Naive thymus-derived CD8-positive, alpha-beta T cell (primary cell): ENCODE results near the gene MACROD2. TPM values are rescaled to one million over a fixed set of nuclear protein-coding genes. Genes with fewer than 3 reads are reported as not detected.

Experiments used
- ATAC-seq, 2 donors: fragments of 150-1000 bp; cut with Tn5 transposase in 1 of 2; sonication (Bioruptor Pico), chemical (Tn5 transposase) in 1 of 2; 1 replicate in 1 of 2; 2 replicates in 1 of 2; pipeline ENCODE4 v1.10.0; 2021; ENCODE audit warnings: mild to moderate bottlenecking in 2 of 2, moderate library complexity in 2 of 2
- POLR2A ChIA-PET: fragments of 350-600 bp; sonication (Branson Sonifier 250); formaldehyde crosslinking; loops from one replicate; lab custom pipeline; 2021; ENCODE audit warnings: antibody characterized with exemption; lab: Charles Lee
- DNase-seq, 10 donors: peaks; one replicate each; pipeline versions ENCODE4 v3.0.0 to v3.0.0-alpha.2; 2020 to 2022
- H3K27ac Mint-ChIP-seq, 10 donors: one replicate each; pipeline ENCODE4 v1.8.0; 2020 to 2022; ENCODE audit warnings: mild to moderate bottlenecking in 10 of 10, mixed read lengths in 10 of 10, moderate library complexity in 4 of 10, inconsistent platforms in 1 of 10
- H3K27me3 Mint-ChIP-seq, 5 donors: one replicate each; pipeline ENCODE4 v1.8.0; 2021 to 2022; ENCODE audit warnings: mixed read lengths in 5 of 5
- H3K36me3 Mint-ChIP-seq, 3 donors: one replicate each; pipeline ENCODE4 v1.8.0; 2020 to 2022; ENCODE audit warnings: mixed read lengths in 3 of 3, mild to moderate bottlenecking in 2 of 3, inconsistent platforms in 1 of 3
- H3K4me1 Mint-ChIP-seq, 4 donors: one replicate each; pipeline ENCODE4 v1.8.0; 2021 to 2022; ENCODE audit warnings: mixed read lengths in 4 of 4
- H3K4me3 Mint-ChIP-seq, 10 donors: one replicate each; pipeline ENCODE4 v1.8.0; 2020 to 2022; ENCODE audit warnings: mild to moderate bottlenecking in 10 of 10, mixed read lengths in 10 of 10, moderate library complexity in 6 of 10, inconsistent platforms in 1 of 10
- H3K9me3 Mint-ChIP-seq, 9 donors: one replicate each; pipeline ENCODE4 v1.8.0; 2020 to 2022; ENCODE audit warnings: mixed read lengths in 9 of 9, mild to moderate bottlenecking in 3 of 9, inconsistent platforms in 1 of 9, moderate library complexity in 1 of 9
- polyA plus RNA-seq, 3 donors: library from polyadenylated mRNA; unstranded; fragments of 300-500 nt; fragmentation: Illumina TruSeq; gene quantifications; one replicate each; pipeline ENCODE4 v1.2.3, GENCODE V29; 2021
- total RNA-seq, 8 experiments: library from RNA in 2 of 8; stranded (reverse) in 2 of 8; gene quantifications; one replicate each; pipeline ENCODE4 v1.2.3 and lab custom pipeline; 2021 to 2026

The MACROD2 gene
- total and polyA plus RNA-seq, 5 experiments from 2014 or later, result 0.18 to 1.1 (median 0.60) TPM; not detected in 2

GRCh38 chr20:15857173-15857784 lies 1862.0 kb downstream of the MACROD2 start:
- peaks cover 0 to 16% (median 0%) of the 10 kb centered on the region in 4 donors for H3K4me1 Mint-ChIP-seq
- H3K36me3 Mint-ChIP-seq, result no peaks in the 10 kb centered on the region
- ATAC-seq (no peak), DNase-seq (no peak)
- no peak overlapping the region for H3K4me3 Mint-ChIP-seq
- peaks cover 0 to 6% (median 2%) of the 10 kb centered on the region in 9 donors for H3K9me3 Mint-ChIP-seq
- no peaks in the 10 kb centered on the region for H3K27me3 Mint-ChIP-seq
- POLR2A ChIA-PET, result no interaction called here
- H3K27ac Mint-ChIP-seq, result no peak overlapping the region

- peaks cover 0 to 16% (median 0%) of the 10 kb centered on the region in 4 donors for H3K4me1 Mint-ChIP-seq
- no peak for ATAC-seq
These were observed 1863.7 kb downstream of the MACROD2 start for GRCh38 chr20:15859061-15859460.

GRCh38 chr20:15860850-15861249 lies 1865.5 kb downstream of the MACROD2 start:
- Mint-ChIP-seq H3K4me1 (peaks cover 0 to 16% (median 0%) of the 10 kb centered on the region in 4 donors), H3K27me3 (no peaks in the 10 kb centered on the region), H3K36me3 (no peaks in the 10 kb centered on the region), H3K9me3 (peaks cover 0 to 11% (median 2%) of the 10 kb centered on the region in 9 donors), H3K27ac (no peak overlapping the region), H3K4me3 (no peak overlapping the region)
- no peak for ATAC-seq
- no peak for DNase-seq
- POLR2A ChIA-PET, result no interaction called here

More at GRCh38 chr20:15859061-15859460, 1863.7 kb downstream of the MACROD2 start:
- no peak overlapping the region for H3K4me3 Mint-ChIP-seq
- DNase-seq, result no peak
- no peaks in the 10 kb centered on the region for H3K27me3 Mint-ChIP-seq
- no peaks in the 10 kb centered on the region for H3K36me3 Mint-ChIP-seq
- POLR2A ChIA-PET, result no interaction called here
- H3K9me3 Mint-ChIP-seq, result peaks cover 0 to 6% (median 2%) of the 10 kb centered on the region in 9 donors
- no peak overlapping the region for H3K27ac Mint-ChIP-seq

DNA sequence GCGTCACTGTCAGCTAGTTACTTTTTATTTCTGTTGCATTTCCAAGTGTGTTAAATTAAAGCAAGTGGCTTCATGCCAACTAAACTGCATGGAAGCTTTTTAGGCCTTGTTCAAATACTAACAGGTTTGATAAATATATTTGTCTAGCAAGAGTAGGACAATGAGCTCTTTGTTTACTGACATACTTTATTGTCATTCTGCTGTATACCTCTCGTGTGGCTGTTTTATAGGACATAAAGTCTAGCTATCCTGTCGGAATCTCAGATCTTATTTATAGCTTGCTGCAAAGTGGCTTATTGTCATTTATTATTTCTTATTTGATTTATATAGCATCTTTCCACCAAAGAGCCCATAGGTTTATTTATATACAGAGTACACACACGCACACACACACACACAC lies 1866.9 kb downstream of the MACROD2 start:
- H3K4me1 Mint-ChIP-seq, result peaks cover 0 to 12% (median 0%) of the 10 kb centered on the region in 4 donors
- H3K4me3 Mint-ChIP-seq, result no peak overlapping the region
- H3K9me3 Mint-ChIP-seq, result peaks cover 0 to 12% (median 2%) of the 10 kb centered on the region in 9 donors
- ATAC-seq, result no peak
- no peaks in the 10 kb centered on the region for H3K27me3 Mint-ChIP-seq
- POLR2A ChIA-PET, result no interaction called here
- H3K36me3 Mint-ChIP-seq, result no peaks in the 10 kb centered on the region
- H3K27ac Mint-ChIP-seq, result no peak overlapping the region
- DNase-seq, result no peak

DNA sequence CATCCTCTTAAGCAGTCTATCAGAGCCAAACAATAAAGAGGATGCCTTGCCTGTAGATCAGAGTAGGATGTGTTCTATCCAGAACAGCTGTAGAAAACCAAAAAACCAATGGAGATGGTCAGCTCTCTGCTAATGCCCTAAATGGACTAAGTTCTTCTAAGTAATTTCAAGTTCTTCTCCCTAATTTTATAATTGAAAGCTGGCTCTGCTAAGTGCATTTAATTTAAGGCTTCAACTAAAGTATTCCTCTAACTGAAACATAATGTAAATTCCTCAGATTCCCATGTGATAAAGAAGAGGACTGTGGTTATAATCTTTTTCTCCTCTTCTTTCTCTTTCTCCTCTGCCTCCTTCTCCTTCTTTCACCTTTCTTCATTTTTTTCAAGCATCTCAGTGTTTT lies 1868.4 kb downstream of the MACROD2 start:
- Mint-ChIP-seq H3K4me1 (peaks cover 0 to 5% (median 0%) of the 10 kb centered on the region in 4 donors), H3K4me3 (no peak overlapping the region), H3K27ac (no peak overlapping the region), H3K27me3 (no peaks in the 10 kb centered on the region), H3K9me3 (peaks cover 0 to 19% (median 2%) of the 10 kb centered on the region in 9 donors), H3K36me3 (no peaks in the 10 kb centered on the region)
- ATAC-seq, result no peak
- no peak for DNase-seq
- POLR2A ChIA-PET, result no interaction called here

DNA sequence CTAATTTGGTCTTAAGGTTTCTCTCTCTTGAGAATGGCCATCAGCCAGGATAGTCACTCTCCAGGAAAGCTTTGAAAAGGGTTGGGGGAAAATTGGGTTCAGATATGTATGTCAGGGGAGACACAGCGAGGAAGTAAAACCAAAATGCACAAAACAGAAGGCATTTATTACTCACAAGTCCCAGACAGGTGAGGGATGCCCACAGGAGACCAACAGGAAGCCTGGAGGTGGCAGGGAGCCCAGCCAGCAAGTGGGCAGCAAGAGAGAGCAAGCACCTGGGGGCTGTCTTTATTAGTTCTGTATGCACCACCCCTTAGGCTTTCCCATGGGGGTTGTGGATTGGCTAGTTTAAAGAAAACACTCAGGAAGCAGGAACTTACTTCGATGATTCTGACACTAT lies 1870.2 kb downstream of the MACROD2 start:
- Mint-ChIP-seq H3K9me3 (peaks cover 0 to 13% (median 0%) of the 10 kb centered on the region in 9 donors), H3K27ac (no peak overlapping the region), H3K36me3 (no peaks in the 10 kb centered on the region), H3K4me3 (no peak overlapping the region), H3K4me1 (no peaks in the 10 kb centered on the region), H3K27me3 (no peaks in the 10 kb centered on the region)
- DNase-seq (no peak), ATAC-seq (no peak)
- POLR2A ChIA-PET, result no interaction called here

- POLR2A ChIA-PET, result no interaction called here
- Mint-ChIP-seq H3K36me3 (no peaks in the 10 kb centered on the region), H3K27ac (no peak overlapping the region), H3K27me3 (no peaks in the 10 kb centered on the region), H3K4me3 (no peak overlapping the region), H3K9me3 (peaks cover 0 to 13% (median 3%) of the 10 kb centered on the region in 9 donors), H3K4me1 (no peaks in the 10 kb centered on the region)
- ATAC-seq (no peak), DNase-seq (no peak)
These were observed 1871.8 kb downstream of the MACROD2 start for GRCh38 chr20:15866916-15867730.

GRCh38 chr20:15867899-15868298 lies 1872.6 kb downstream of the MACROD2 start:
- POLR2A ChIA-PET, result no interaction called here
- Mint-ChIP-seq H3K9me3 (peaks cover 0 to 13% (median 3%) of the 10 kb centered on the region in 9 donors), H3K36me3 (no peaks in the 10 kb centered on the region), H3K27ac (no peak overlapping the region), H3K4me3 (no peak overlapping the region), H3K27me3 (no peaks in the 10 kb centered on the region), H3K4me1 (no peaks in the 10 kb centered on the region)
- DNase-seq (no peak), ATAC-seq (no peak)

DNA sequence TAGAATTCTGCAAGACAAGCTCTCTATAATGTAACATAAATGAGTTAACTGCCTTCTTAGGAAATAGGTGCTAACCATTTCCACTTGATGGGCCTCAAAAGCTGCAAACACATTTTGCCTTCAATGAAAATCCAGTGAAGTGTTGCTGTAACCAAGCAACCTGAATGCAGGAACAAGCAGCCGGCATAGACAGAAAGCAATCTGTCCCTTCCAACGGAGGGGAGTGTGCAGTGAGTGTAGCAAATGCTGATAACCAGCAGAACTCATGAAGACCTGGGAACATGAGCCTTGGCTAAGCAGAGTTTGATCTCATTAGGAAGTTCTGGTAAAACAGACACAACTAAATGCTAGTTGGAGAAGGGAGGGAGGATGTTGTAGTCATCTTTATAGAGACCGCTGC lies 1880.1 kb downstream of the MACROD2 start:
- H3K36me3 Mint-ChIP-seq, result peaks cover 0 to 5% (median 0%) of the 10 kb centered on the region in 3 donors
- no peak overlapping the region for H3K4me3 Mint-ChIP-seq
- POLR2A ChIA-PET, result no interaction called here
- no peaks in the 10 kb centered on the region for H3K27me3 Mint-ChIP-seq
- H3K27ac Mint-ChIP-seq, result no peak overlapping the region
- DNase-seq, result no peak
- peaks cover 2 to 24% (median 9%) of the 10 kb centered on the region in 9 donors for H3K9me3 Mint-ChIP-seq
- peaks cover 0 to 7% (median 0%) of the 10 kb centered on the region in 4 donors for H3K4me1 Mint-ChIP-seq
- no peak for ATAC-seq

DNA sequence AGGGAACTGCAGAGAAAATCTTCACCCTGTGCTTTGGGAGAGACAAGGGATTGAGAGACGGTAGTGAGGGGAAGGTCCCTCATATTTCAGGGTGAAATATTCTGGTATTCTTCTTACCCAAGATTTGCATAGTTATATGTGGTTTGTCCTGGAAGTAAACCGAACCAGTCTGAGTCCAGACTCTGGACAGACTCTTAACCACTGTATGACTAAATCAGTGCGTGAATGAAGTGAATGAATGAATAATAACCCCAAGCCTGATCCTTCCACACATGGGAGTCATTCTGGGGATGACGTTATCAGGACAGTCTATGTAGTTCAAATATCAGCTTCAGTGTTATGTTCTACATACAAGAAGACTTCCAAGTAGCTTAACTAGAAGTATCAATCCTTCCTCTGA lies 1887.2 kb downstream of the MACROD2 start:
- H3K4me1 Mint-ChIP-seq, result no peaks in the 10 kb centered on the region
- ATAC-seq (no peak), DNase-seq (no peak)
- no peak overlapping the region for H3K4me3 Mint-ChIP-seq
- POLR2A ChIA-PET, result no interaction called here
- H3K27me3 Mint-ChIP-seq, result no peaks in the 10 kb centered on the region
- H3K9me3 Mint-ChIP-seq, result peaks cover 2 to 24% (median 14%) of the 10 kb centered on the region in 9 donors
- no peak overlapping the region for H3K27ac Mint-ChIP-seq
- peaks cover 0 to 8% (median 0%) of the 10 kb centered on the region in 3 donors for H3K36me3 Mint-ChIP-seq

GRCh38 chr20:15886250-15886649 lies 1890.9 kb downstream of the MACROD2 start:
- no peak for DNase-seq
- ATAC-seq, result no peak
- Mint-ChIP-seq H3K36me3 (no peaks in the 10 kb centered on the region), H3K4me1 (peaks cover 0 to 14% (median 0%) of the 10 kb centered on the region in 4 donors), H3K4me3 (no peak overlapping the region), H3K9me3 (peaks cover 0 to 22% (median 5%) of the 10 kb centered on the region in 9 donors), H3K27me3 (peaks cover 0 to 3% (median 0%) of the 10 kb centered on the region in 5 donors), H3K27ac (no peak overlapping the region)
- POLR2A ChIA-PET, result no interaction called here

DNA sequence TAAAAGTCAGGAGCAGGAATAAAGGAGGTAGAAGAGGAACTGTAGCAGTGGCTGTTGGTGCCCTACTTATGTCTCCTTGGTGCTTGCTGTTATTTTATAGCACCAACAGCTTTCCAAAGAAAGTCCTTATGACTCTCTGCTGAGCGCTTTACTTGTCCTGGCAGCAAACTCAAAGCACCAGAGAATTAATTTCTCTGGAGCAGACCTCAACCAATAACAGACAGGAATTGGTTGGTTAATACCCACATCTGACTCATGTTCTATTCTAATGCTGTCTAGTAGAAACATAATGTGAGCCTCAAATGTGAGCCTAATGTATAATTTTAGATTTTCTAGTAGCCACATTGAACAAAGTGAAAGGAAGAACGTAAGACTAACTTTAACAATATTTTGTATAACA lies 1892.1 kb downstream of the MACROD2 start:
- POLR2A ChIA-PET, result no interaction called here
- H3K4me1 Mint-ChIP-seq, result peaks cover 0 to 14% (median 0%) of the 10 kb centered on the region in 4 donors
- H3K27me3 Mint-ChIP-seq, result peaks cover 0 to 3% (median 0%) of the 10 kb centered on the region in 5 donors
- no peak for DNase-seq
- no peak overlapping the region for H3K4me3 Mint-ChIP-seq
- ATAC-seq, result no peak
- H3K9me3 Mint-ChIP-seq, result peaks cover 0 to 19% (median 3%) of the 10 kb centered on the region in 9 donors
- H3K36me3 Mint-ChIP-seq, result no peaks in the 10 kb centered on the region
- H3K27ac Mint-ChIP-seq, result no peak overlapping the region

- Mint-ChIP-seq H3K27me3 (peaks cover 0 to 3% (median 0%) of the 10 kb centered on the region in 5 donors), H3K27ac (no peak overlapping the region), H3K4me3 (no peak overlapping the region), H3K9me3 (peaks cover 0 to 17% (median 3%) of the 10 kb centered on the region in 9 donors), H3K36me3 (no peaks in the 10 kb centered on the region), H3K4me1 (peaks cover 0 to 14% (median 0%) of the 10 kb centered on the region in 4 donors)
- POLR2A ChIA-PET, result no interaction called here
- ATAC-seq (no peak), DNase-seq (no peak)
These were observed 1893.7 kb downstream of the MACROD2 start for GRCh38 chr20:15889061-15889460.
